Fibroblast of lung (primary cell): ENCODE measurements around the gene SGCD.

Experiments
- EZH2 ChIP-seq: IDR thresholded peaks from 2 replicates; pipeline ENCODE4 v1.5.1; 2012; ENCODE audit warnings: low read length, control low read depth, mild to moderate bottlenecking; ENCODE audit errors: missing control alignments
- TF ChIP-seq, protein P1 (sequence below), 2 donors: IDR thresholded peaks in 1 of 2; conservative IDR thresholded peaks in 1 of 2; 1 replicate in 1 of 2; 2 replicates in 1 of 2; pipeline ENCODE4 v1.5.1; 2011 to 2012; ENCODE audit warnings: low read length in 2 of 2, control low read depth in 1 of 2, inconsistent platforms in 1 of 2, low read depth in 1 of 2, mild to moderate bottlenecking in 1 of 2

DNA sequence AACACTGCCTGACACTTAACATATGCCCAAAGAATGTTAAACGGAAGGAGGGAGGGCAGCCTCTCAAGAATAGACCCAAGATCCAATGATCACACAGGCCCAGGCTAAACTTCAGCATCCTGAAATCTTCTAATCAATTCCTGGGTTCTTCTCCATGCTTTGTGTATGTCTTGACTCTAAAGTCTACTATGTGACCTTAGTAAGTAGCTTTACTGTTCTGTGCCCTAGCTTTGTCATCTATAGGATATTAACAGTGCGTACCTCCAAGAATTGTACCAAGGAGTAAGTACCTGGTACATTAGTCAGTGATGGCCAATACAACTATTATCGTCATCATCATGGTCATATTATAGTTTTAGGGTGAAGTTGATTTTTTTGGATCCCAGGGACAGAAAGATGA, 96.6 kb downstream of the SGCD start:
- TF ChIP-seq, protein P1, sequence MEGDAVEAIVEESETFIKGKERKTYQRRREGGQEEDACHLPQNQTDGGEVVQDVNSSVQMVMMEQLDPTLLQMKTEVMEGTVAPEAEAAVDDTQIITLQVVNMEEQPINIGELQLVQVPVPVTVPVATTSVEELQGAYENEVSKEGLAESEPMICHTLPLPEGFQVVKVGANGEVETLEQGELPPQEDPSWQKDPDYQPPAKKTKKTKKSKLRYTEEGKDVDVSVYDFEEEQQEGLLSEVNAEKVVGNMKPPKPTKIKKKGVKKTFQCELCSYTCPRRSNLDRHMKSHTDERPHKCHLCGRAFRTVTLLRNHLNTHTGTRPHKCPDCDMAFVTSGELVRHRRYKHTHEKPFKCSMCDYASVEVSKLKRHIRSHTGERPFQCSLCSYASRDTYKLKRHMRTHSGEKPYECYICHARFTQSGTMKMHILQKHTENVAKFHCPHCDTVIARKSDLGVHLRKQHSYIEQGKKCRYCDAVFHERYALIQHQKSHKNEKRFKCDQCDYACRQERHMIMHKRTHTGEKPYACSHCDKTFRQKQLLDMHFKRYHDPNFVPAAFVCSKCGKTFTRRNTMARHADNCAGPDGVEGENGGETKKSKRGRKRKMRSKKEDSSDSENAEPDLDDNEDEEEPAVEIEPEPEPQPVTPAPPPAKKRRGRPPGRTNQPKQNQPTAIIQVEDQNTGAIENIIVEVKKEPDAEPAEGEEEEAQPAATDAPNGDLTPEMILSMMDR (conservative IDR thresholded peaks at IDR 0.05 in 1 of 2, IDR thresholded peaks at IDR 0.05 in 1 of 2; ENCODE audit: low read depth in 1 of 2, low read length in 2 of 2): no peak
- TF ChIP-seq EZH2: no peak
